Astrocyte of the spinal cord (primary cell): ENCODE results near the gene RPL37A.

Experiments
- DNase-seq: peaks from one replicate; pipeline ENCODE4 v3.0.0; 2011; ENCODE audit warnings: low read depth, low spot score
- H3K4me3 ChIP-seq: 2 replicates; pipeline ENCODE4 v1.5.1; 2011; ENCODE audit warnings: low read depth, mild to moderate bottlenecking, low read length, moderate library complexity
- in situ Hi-C: cut with HindIII; loops from 2 replicates; pipeline ENCODE4 v1.10.0; 2017; ENCODE audit warnings: low sequenced_read_pairs
- TF ChIP-seq, protein P1 (sequence below): IDR thresholded peaks from 2 replicates; pipeline ENCODE4 v1.5.1; 2012; ENCODE audit warnings: low read depth, mild to moderate bottlenecking, low read length, inconsistent platforms

The RPL37A gene

GRCh38 chr2:216533609-216534008, 35.0 kb downstream of the RPL37A start:
- no peak overlapping the region for H3K4me3 ChIP-seq
- TF ChIP-seq, protein P1, sequence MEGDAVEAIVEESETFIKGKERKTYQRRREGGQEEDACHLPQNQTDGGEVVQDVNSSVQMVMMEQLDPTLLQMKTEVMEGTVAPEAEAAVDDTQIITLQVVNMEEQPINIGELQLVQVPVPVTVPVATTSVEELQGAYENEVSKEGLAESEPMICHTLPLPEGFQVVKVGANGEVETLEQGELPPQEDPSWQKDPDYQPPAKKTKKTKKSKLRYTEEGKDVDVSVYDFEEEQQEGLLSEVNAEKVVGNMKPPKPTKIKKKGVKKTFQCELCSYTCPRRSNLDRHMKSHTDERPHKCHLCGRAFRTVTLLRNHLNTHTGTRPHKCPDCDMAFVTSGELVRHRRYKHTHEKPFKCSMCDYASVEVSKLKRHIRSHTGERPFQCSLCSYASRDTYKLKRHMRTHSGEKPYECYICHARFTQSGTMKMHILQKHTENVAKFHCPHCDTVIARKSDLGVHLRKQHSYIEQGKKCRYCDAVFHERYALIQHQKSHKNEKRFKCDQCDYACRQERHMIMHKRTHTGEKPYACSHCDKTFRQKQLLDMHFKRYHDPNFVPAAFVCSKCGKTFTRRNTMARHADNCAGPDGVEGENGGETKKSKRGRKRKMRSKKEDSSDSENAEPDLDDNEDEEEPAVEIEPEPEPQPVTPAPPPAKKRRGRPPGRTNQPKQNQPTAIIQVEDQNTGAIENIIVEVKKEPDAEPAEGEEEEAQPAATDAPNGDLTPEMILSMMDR: no peak
- in situ Hi-C loops: no loop called here
- DNase-seq: no peak

GRCh38 chr2:216534809-216535208, 36.2 kb downstream of the RPL37A start:
- H3K4me3 ChIP-seq: no peak overlapping the region
- DNase-seq: peak; percentile 20
- in situ Hi-C loops: no loop called here
- TF ChIP-seq, protein P1: no peak

DNA sequence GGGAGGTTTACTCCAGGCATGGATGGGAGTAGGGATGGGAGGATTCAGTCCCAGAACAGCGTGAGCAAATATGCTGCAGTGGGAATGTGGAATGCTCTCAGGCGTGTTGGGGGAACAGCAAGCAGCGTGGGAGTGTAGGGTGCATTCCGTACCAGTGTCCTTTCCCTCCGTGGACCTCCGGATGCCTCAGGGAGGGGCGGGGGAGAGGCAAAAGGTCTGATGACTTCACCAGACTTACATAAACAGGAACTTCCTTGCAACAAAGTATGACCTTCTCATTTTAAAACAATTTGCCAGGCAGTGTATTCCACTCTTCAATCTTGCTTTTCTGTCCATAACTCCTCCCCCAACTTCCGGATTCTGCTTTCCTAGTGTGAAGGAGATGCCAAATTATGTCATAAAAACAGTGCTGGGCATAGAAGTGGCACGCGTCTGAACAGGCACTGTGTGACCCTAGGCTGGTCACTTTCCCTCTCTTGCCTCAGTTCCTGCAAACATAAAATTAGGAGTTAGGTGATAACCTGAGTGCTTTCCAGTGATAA, 36.9 kb downstream of the RPL37A start:
- no peak overlapping the region for H3K4me3 ChIP-seq
- DNase-seq: peak; percentile 81
- TF ChIP-seq, protein P1: no peak
- in situ Hi-C loops: no loop called here

- in situ Hi-C loops: no loop called here
- no peak overlapping the region for H3K4me3 ChIP-seq
- DNase-seq: peak; percentile 13
- TF ChIP-seq, protein P1: no peak
Measured at GRCh38 chr2:216536734-216537210, 38.1 kb downstream of the RPL37A start.

GRCh38 chr2:216537366-216537765, 38.7 kb downstream of the RPL37A start:
- H3K4me3 ChIP-seq: no peak overlapping the region
- TF ChIP-seq, protein P1: no peak
- no peak for DNase-seq
- in situ Hi-C loops: no loop called here

GRCh38 chr2:216538538-216538937, 39.9 kb downstream of the RPL37A start:
- no peak overlapping the region for H3K4me3 ChIP-seq
- in situ Hi-C loops: no loop called here
- TF ChIP-seq, protein P1: no peak
- DNase-seq: no peak

- H3K4me3 ChIP-seq: no peak overlapping the region
- TF ChIP-seq, protein P1: no peak
- in situ Hi-C loops: no loop called here
- DNase-seq: no peak
Measured at GRCh38 chr2:216539120-216539519, 40.5 kb downstream of the RPL37A start.
